Neural cell (in vitro differentiated cells): Measurements from ENCODE around the gene AP4S1. TPM values are rescaled to one million over a fixed set of nuclear protein-coding genes. Genes with fewer than 3 reads are reported as not detected.

ENCODE experiments used
- H2AFZ ChIP-seq: fragments of 200-600, 300-800 bp; sonication (generic), shearing (Covaris generic); 2 replicates; pipeline ENCODE4 v1.6.0; 2014; ENCODE audit warnings: low read depth, mild to moderate bottlenecking, antibody characterized with exemption, low read length, moderate library complexity
- H3F3A ChIP-seq: fragments of 200-600 bp; shearing (Covaris generic); 2 replicates; pipeline ENCODE4 v1.6.1; 2016; ENCODE audit warnings: mild to moderate bottlenecking, moderate library complexity, mixed read lengths, antibody characterized with exemption, low read length; ENCODE audit not compliant: insufficient read depth, poor library complexity, severe bottlenecking
- H3K27ac ChIP-seq: fragments of 200-600, 300-800 bp; sonication (generic), shearing (Covaris generic); 2 replicates; pipeline ENCODE4 v1.5.1; 2014; ENCODE audit warnings: mild to moderate bottlenecking, low read length, moderate library complexity
- H3K27me3 ChIP-seq: fragments of 300-800, 200-600 bp; sonication (generic), shearing (Covaris generic); 2 replicates; pipeline ENCODE4 v1.6.0; 2014; ENCODE audit warnings: mild to moderate bottlenecking, low read depth, low read length, moderate library complexity; ENCODE audit not compliant: insufficient read depth
- H3K36me3 ChIP-seq: fragments of 300-800, 200-600 bp; sonication (generic), shearing (Covaris generic); 2 replicates; pipeline ENCODE4 v1.5.1; 2014; ENCODE audit warnings: mild to moderate bottlenecking, antibody characterized with exemption, low read length, moderate library complexity; ENCODE audit not compliant: insufficient read depth
- H3K4me2 ChIP-seq: fragments of 300-800, 200-600 bp; sonication (generic), shearing (Covaris generic); 2 replicates; pipeline ENCODE4 v1.6.0; 2014; ENCODE audit warnings: mild to moderate bottlenecking, low read length
- H3K4me3 ChIP-seq: fragments of 300-800, 200-600 bp; sonication (generic), shearing (Covaris generic); 2 replicates; pipeline ENCODE4 v1.5.1; 2014; ENCODE audit warnings: mild to moderate bottlenecking, low read length, moderate library complexity
- H3K79me2 ChIP-seq: fragments of 200-600 bp; shearing (Covaris generic); replicated peaks from 2 replicates; pipeline ENCODE4 v1.6.0; 2014; ENCODE audit warnings: mild to moderate bottlenecking, low read length, moderate library complexity; ENCODE audit not compliant: insufficient read depth
- H3K9ac ChIP-seq: fragments of 300-800, 200-600 bp; sonication (generic), shearing (Covaris generic); 2 replicates; pipeline ENCODE4 v1.6.1; 2016; ENCODE audit warnings: mild to moderate bottlenecking, low read length, mixed read lengths
- H3K9me2 ChIP-seq: fragments of 200-600 bp; shearing (Covaris generic); 2 replicates; pipeline ENCODE4 v1.6.1; 2016; ENCODE audit warnings: mild to moderate bottlenecking, low read length, mixed read lengths; ENCODE audit not compliant: insufficient read depth
- H3K9me3 ChIP-seq: fragments of 200-600, 300-800 bp; sonication (generic), shearing (Covaris generic); 2 replicates; pipeline ENCODE4 v1.6.1; 2016; ENCODE audit warnings: mild to moderate bottlenecking, mixed run types, low read length, moderate library complexity, mixed read lengths
- H4K20me1 ChIP-seq: fragments of 200-600 bp; shearing (Covaris generic); 2 replicates; pipeline ENCODE4 v1.6.1; 2016; ENCODE audit warnings: mild to moderate bottlenecking, mixed run types; ENCODE audit not compliant: insufficient read depth
- CTCF ChIP-seq: fragments of 450-650 bp; IDR thresholded peaks from 2 replicates; pipeline ENCODE4 v1.5.1; 2014; ENCODE audit warnings: antibody characterized with exemption, mild to moderate bottlenecking, moderate library complexity; ENCODE audit not compliant: poor library complexity, severe bottlenecking
- EP300 ChIP-seq: fragments of 450-650 bp; conservative IDR thresholded peaks from 2 replicates; pipeline ENCODE4 v1.6.1; 2014; ENCODE audit warnings: antibody characterized with exemption, mild to moderate bottlenecking, moderate library complexity; ENCODE audit not compliant: poor library complexity, severe bottlenecking
- EZH2 ChIP-seq: fragments of 200-600, 300-800 bp; shearing (Covaris generic), sonication (generic); IDR thresholded peaks from 2 replicates; pipeline ENCODE4 v1.6.1; 2014; ENCODE audit warnings: antibody characterized with exemption, low read length, borderline replicate concordance, mild to moderate bottlenecking; ENCODE audit not compliant: insufficient read depth, poor library complexity, severe bottlenecking
- MXI1 ChIP-seq: fragments of 450-650 bp; conservative IDR thresholded peaks from 2 replicates; pipeline ENCODE4 v1.6.1; 2014; ENCODE audit warnings: antibody characterized with exemption, mild to moderate bottlenecking; ENCODE audit not compliant: poor library complexity, severe bottlenecking
- POLR2AphosphoS5 ChIP-seq: IDR thresholded peaks from 2 replicates; pipeline ENCODE4 v1.6.1; 2012
- RAD21 ChIP-seq: fragments of 450-650 bp; conservative IDR thresholded peaks from 2 replicates; pipeline ENCODE4 v1.6.1; 2014; ENCODE audit warnings: antibody characterized with exemption, mild to moderate bottlenecking, moderate library complexity
- REST ChIP-seq: IDR thresholded peaks from 2 replicates; pipeline ENCODE4 v1.6.1; 2012; ENCODE audit warnings: borderline replicate concordance
- SMC3 ChIP-seq: fragments of 450-650 bp; conservative IDR thresholded peaks from 2 replicates; pipeline ENCODE4 v1.6.1; 2014; ENCODE audit warnings: antibody characterized with exemption, mild to moderate bottlenecking, moderate library complexity; ENCODE audit not compliant: poor library complexity
- TAF1 ChIP-seq: IDR thresholded peaks from 2 replicates; pipeline ENCODE4 v1.6.1; 2012; ENCODE audit warnings: low read depth
- polyA plus RNA-seq: library from polyadenylated mRNA; depleted of rRNA; stranded (reverse); fragments of >200 nt; gene quantifications from 2 replicates; pipeline ENCODE4 v1.2.3, GENCODE V29; 2014
- small RNA-seq, 3 experiments: library from RNA; depleted of rRNA; stranded (forward); fragments of <200 nt; gene quantifications; one replicate each; pipeline ENCODE3, GENCODE V24; 2012

AP4S1 gene
- polyA plus RNA-seq, 1 donor from 2014 or later: 20.8 TPM

GRCh38 chr14:31139301-31139847, 113.9 kb downstream of the AP4S1 start:
- Histone ChIP-seq H3K9ac (no peak overlapping the region), H3K27me3 (no peaks in the 10 kb centered on the region), H3K9me2 (no peaks in the 10 kb centered on the region), H3K36me3 (peaks cover 12% of the 10 kb centered on the region), H3K9me3 (no peaks in the 10 kb centered on the region), H2AFZ (no peak overlapping the region), H3K4me3 (no peak overlapping the region), H3K4me2 (no peak overlapping the region), H3K27ac (no peak overlapping the region), H3K79me2 (no peaks in the 10 kb centered on the region), H3F3A (no peaks in the 10 kb centered on the region), H4K20me1 (no peaks in the 10 kb centered on the region)
- TF ChIP-seq SMC3 (no peak), CTCF (no peak), REST (no peak), EZH2 (no peak), EP300 (no peak), MXI1 (no peak), POLR2AphosphoS5 (no peak), TAF1 (no peak), RAD21 (no peak)

DNA sequence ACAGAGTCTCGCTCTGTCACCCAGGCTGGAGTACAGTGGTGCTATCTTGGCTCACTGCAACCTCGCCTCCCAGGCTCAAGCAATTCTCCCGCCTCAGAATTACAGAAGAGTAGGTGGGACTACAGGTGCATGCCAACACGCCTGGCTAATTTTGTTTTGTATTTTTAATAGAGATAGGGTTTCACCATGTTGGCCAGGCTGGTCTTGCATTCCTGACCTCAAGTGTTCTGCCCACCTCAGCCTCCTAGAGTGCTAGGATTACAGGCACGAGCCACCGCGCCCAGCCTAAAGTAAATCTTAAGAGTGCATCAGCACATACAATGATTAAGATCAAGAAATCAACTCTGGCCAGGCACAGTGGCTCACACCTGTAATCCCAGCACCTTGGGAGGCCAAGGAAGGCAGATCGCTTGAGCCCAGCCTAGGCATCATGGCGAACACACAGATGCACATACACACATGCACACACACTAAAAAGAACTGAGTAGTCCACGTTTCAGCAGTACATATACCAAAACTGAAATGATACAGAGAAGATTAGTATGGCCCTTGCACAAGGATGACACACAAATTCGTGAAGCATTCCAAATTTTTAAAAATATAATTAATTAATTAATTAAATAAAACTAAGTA, 117.1 kb downstream of the AP4S1 start:
- no peaks in the 10 kb centered on the region for H3F3A ChIP-seq
- no peak overlapping the region for H3K4me2 ChIP-seq
- H3K27me3 ChIP-seq: no peaks in the 10 kb centered on the region
- no peak overlapping the region for H3K9ac ChIP-seq
- no peaks in the 10 kb centered on the region for H3K9me3 ChIP-seq
- H3K9me2 ChIP-seq: no peaks in the 10 kb centered on the region
- H3K4me3 ChIP-seq: no peak overlapping the region
- H4K20me1 ChIP-seq: no peaks in the 10 kb centered on the region
- peaks cover 16% of the 10 kb centered on the region for H3K36me3 ChIP-seq
- no peaks in the 10 kb centered on the region for H3K79me2 ChIP-seq
- no peak overlapping the region for H2AFZ ChIP-seq
- H3K27ac ChIP-seq: no peak overlapping the region
- TF ChIP-seq CTCF (no peak), POLR2AphosphoS5 (no peak), EP300 (no peak)

Small RNAs within 50 kb of the gene (small RNA-seq; reads per million reads assigned to genes)
- gene MIR624 (15.7 to 83.0 (median 65.8) reads per million in 3 experiments), gene RNU6-541P (0 reads per million in 3 experiments)

Other genes starting within 250 kb of the AP4S1 start
- 39.9 and 45.0 TPM in 2 replicates for gene COCH, start 151.1 kb upstream of the AP4S1 start, polyA plus RNA-seq
- 56.2 and 60.1 TPM in 2 replicates for gene STRN3, start 730 bp downstream of the AP4S1 start, polyA plus RNA-seq
- gene HECTD1, start 182.1 kb downstream of the AP4S1 start, polyA plus RNA-seq: 144 and 173 TPM in 2 replicates